ENCODE data around the gene CD3D.

GRCh38 chr11:118338637-118339061 lies 3.9 kb downstream of the CD3D start:
- TF ChIP-seq CTCF (conservative IDR thresholded peaks at IDR 0.05) (no peak), ZFX (IDR thresholded peaks at IDR 0.05) (no peak)
